ENCODE data around the gene PCSK1.

The PCSK1 gene

DNA sequence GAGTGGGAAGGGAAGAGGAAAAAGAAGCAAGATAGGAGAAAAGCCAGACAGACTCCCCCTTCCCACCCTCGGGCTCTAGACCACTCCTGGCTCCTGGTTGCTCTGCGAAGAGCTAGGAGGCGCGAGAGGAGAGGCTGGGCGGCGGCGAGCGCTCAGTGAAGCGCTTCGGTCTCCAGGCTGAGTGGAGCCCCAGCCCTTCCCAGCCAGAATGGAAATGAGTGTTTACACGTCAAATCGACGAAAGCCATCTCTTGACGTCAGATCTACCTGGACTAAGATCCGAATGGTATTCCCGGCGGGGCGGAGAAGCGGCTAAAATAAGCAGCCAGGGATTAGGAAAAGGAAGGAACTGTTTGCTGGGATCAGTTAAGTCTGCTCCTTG lies at the start of gene PCSK1:
TSS of gene PCSK1 (minus strand) at position 183 of the 382 bp plus-strand sequence. CDS start 206 bp downstream, outside the sequence.
- DNase-seq (ENCODE audit: low spot score), result no peak

DNA sequence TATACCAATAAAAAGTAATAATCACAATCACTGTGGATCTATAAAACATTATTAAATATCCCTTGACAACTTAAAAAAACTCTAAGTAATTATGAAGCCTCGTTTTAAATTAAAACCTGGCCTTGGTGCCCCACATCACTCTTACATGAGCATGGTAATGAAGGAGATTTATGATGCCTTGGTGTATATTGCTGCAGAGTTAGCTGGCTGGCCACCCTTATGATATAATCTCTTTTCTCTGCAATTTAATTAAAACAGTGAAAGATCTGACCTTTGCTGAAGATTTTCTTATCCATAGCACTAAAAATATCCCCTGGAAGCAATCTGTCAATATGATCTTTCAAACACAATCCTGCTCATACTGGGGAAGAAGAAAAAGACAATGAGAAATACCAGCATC lies 48.8 kb upstream of the PCSK1 start:
- no peak for DNase-seq (ENCODE audit: low spot score)

DNA sequence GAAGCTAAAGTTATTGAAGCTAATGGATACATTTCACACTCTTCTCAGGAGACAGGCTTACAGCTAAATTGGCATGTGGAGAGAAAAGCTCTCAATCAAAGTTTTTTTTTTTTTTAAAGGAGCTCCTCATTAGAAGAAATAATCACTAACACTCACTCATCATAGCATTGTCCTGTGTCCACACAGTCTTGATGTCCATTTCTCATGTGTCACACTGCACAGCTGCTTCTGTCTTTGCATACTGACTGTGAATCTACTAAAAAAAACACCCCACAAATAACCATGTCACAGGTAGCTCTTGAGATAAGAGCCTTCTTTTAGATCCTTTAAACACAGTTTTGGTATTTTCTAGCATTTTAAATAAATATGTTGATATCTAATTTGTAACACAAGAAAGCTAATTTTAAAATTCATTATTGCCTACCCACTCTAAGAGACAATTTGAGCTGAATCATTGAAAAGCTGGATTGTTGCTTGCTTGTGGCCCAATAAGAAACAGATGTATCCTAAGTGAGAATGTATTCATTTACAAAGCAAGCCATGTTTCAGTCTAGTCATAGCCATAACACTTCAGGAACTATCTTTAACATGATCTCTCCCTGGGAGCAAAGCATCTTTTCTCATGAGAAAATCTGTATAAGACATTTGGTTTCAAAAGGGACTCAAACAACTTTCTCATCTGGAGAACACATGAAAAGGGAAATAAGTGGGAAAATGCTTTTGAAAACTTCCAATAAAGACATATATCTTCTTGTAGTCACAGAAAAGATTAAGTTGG lies 48.1 kb upstream of the PCSK1 start:
- DNase-seq (ENCODE audit: low spot score), result no peak

DNA sequence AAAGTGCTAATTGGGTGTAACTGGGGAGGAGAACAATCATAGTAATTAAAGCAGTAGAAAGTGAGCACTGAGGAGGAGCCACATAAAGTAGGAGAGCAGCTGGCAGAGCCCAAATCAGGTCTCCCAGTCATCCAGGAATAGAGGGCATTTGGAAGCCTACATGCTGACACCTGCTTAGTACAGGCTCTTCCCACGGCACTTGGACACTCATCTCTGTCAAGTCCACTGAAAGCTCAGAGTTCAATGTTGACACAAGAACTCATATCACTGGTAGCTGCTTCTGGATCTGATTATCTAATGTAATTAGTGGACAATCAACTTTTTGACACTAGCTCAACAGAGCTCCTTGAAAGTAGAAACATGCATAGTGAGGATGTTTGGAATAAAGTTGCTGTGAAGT lies 45.9 kb upstream of the PCSK1 start:
- DNase-seq (ENCODE audit: low spot score), result no peak

DNA sequence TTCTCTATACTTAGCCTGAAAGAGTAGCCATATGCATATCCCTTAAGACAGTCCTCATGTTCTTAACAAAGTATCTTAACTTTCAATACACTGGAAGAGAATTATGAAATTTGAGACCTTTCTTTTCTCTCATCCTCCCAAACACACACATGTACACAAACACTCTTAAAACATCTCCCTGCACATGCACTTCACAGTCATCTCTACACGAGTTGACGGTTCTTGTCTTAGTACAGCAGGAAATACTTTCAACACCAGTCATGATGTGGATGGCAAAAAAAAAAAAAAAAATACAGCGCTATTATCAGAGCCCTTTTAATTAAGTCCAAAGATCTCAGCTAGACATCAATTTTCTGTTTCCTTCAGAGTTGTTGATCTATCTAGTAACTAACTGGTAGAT lies 43.6 kb upstream of the PCSK1 start:
- DNase-seq (ENCODE audit: low spot score), result peak; percentile 8

DNA sequence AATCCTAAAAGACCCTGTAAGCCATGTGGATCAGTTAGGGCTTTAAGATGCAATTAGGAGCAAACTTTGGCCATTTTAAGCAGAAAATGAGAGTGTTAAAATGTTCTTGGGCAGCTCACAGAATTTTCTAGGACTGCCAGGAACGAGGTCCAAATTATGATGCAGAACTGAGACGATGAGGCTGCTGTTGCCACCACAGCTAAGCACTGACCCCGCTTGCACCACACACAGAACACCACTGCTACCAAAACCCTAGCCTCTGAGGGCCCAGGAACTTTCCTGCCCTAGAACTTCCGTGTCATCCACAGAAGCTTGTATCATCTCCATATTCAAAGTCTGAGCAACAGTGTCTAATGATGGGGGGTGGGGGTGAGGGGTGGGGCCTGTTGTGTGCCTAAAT lies 41.0 kb upstream of the PCSK1 start:
- DNase-seq (ENCODE audit: low spot score), result no peak

DNA sequence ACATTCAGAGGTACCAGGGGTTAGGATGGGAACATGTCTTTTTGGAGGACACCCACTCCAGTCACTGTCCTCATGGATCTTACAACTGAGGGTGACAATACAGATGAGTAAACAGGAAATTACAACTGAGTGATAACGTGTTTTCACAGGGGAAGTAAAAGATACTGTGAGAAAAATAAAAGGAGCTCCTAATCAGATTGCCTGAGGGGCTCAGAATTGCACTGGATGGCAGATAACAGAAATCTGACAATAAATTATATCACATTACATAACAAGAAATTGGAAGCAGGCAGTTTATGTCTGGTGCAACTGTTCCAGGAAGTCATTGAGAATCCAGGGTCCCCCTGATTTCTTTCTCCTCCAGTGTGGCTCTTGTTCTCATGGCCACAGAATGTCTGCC lies 40.1 kb upstream of the PCSK1 start:
- no peak for DNase-seq (ENCODE audit: low spot score)

DNA sequence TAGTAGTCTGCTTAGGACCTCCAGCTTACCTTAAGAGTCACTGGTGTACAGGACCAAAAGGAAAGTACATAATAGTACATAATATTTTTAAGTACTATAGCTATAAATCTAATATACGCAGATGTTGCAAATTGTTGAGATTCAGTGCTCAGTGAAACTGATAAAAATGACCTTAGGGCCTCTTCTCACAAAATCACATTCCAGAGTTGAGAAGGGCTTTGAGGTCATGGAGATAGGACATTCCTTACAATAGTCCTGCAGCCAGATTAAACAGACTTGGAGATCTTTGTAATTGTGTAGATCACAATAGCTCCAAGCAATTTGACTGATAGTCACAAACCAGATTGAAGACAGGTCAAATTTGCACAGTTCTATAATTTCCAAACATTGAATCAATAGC lies 37.7 kb upstream of the PCSK1 start:
- no peak for DNase-seq (ENCODE audit: low spot score)

DNA sequence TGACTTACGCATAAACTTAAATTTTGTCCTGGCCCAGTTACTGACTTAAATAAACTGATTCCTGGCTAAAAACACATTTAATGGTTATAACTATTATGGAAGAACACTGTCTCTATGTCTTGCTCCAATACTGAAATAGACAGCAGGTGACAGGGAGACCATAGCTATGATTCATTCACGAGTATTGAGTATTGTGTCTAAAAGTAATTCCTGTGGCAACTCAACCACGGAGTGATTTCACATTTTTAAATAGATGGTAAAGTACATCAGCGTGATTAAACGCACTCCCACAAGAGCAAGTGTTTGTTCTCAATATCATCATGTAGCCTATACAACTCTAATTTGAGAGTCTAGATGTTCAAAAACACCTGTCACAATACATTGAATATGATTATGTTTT lies 35.9 kb upstream of the PCSK1 start:
- no peak for DNase-seq (ENCODE audit: low spot score)

DNA sequence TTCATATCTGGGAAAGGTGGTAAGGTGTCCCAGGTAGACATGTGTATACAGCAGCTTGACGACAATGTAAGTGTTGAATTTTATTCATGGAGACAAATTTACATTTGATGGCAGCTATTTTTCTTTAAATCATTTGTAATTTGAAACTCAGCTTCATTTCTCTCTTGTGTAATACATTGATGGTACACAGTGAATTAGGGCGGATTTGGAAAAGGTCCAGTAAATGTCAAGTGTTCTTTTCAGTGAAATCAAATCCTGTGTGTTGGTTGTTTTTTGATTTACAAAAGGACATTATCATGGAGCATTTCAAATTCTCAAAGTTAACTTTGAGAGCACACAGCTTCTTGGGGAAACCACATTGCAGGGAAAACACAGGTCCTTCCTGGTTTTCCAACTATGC lies 30.0 kb upstream of the PCSK1 start:
- DNase-seq (ENCODE audit: low spot score), result no peak

DNA sequence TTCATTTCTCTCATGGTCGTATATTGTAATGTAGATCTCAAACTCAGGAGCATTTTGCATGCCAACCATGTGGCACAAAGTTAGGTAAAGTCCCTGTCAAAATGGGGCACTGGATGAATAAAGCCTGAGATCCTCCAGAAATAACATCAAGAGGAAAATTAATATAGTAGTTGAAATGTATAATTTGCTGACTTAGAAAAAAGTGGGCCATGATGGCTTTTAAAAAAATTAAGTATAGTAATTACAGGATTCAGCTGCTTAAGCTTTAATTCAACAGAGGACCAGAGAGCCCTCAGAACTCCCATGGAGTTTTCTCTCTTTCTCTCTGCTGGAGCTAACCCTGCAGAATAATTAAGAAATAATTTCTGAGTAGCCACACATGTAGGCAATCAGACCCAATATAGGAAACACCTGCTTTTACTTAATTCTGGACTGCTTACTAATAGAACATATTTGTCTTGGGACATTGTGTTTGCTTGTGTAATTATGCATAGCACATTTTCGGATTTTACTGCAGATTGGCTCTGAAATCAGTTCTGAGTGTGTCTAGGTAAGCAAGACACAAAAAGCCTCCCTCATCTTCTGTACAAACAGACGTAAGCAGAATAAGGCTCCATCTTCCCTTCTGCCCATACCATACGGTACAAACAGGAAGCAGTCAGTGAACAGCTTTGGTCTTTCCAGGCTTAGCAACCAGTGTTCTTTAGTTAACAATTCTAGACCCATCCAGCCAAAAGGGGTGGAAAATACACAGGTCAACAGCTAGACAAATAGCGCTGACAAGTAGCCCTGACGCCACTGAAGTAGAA lies 26.5 kb upstream of the PCSK1 start:
- no peak for DNase-seq (ENCODE audit: low spot score)

DNA sequence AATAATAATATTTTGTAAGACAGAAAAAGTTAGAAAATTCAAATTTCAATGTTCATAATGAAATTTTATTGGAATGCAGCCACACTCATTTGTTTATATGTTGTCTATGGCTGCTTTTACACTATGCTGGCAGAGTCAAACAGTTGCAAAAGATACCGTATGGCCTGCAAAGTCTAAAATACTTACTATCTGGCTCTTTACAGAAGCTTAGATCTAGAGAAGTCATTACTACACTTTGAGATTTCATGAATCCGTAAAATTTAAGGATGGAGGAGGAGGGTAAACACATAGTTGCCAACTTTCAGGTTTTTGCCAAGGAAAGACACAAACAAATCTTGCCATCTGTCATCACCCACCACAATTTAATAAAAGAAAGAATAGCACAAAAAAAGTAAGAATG lies 25.1 kb upstream of the PCSK1 start:
- DNase-seq (ENCODE audit: low spot score), result no peak

DNA sequence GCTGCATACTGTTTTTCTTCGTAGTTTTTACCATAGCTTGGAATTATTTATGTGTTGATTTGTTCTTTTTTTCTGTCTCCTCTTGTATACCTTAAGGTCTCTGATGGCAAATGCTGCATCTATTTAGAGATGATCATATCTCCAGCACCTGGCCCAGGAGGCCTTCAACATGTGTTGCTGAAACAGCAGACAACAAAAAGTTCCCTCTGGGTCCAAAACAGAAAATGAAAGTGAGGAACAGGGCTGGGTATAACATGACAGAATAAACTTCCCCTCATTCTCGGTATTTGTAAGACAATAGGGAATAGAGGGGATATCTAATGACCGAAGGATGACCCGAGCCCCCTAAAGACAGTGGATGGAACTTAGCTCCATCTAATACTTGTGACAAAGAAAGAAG lies 22.7 kb upstream of the PCSK1 start:
- DNase-seq (ENCODE audit: low spot score), result no peak

DNA sequence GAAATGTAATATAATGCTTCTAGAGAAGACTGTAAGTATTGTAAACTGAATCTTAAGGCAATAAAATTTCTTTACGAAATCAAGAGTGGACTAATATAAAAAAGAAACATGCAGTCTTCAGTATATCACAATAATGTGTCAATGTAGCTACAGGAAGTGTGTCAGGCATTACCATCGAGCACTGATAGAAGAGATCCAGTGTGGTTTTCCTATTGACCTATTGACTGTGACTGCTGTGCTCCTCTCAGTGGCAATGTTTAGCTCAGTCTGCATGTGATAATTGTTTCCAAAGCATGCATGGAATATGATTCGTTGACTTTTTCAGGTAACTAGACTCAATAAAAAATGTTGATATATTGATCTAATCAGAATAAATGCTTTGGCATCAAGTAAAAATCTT lies 20.3 kb upstream of the PCSK1 start:
- DNase-seq (ENCODE audit: low spot score), result no peak

DNA sequence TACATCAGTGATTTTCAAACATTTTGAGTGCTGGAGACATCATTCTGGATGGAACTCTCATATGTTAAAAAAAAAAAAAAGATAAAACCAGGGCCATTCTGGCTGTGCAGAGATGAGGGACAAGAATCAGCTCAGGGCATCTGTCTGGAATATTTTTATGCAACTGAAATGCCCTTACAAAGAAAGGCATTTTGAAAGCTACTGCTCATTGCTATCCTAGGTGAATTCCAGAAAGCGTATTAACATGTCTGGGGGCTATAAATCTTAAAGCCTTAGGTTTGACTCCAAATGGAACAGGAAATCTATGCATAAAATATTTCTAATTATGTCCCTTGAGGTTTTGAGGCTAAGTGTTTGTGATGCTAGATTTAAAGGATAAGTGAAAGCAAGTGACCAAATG lies 14.9 kb upstream of the PCSK1 start:
- DNase-seq (ENCODE audit: low spot score), result no peak

DNA sequence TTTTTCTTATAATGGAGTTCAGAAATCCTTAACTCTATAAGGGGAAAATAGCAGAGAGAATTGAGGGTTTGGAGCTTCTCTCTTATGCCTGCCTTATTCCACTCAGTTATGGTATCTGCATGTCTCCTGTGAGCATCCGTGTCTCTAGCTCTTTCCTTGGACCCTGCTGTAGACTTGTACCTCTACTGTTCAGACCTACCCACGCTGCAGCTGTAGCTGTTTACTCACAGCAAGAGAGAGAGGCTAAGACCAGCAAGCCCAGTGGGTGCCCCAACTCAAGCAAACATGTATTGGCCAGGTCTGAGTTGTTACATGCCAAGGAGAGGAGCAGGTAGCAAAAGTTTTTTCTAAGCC lies 7.1 kb upstream of the PCSK1 start:
- DNase-seq (ENCODE audit: low spot score), result no peak

DNA sequence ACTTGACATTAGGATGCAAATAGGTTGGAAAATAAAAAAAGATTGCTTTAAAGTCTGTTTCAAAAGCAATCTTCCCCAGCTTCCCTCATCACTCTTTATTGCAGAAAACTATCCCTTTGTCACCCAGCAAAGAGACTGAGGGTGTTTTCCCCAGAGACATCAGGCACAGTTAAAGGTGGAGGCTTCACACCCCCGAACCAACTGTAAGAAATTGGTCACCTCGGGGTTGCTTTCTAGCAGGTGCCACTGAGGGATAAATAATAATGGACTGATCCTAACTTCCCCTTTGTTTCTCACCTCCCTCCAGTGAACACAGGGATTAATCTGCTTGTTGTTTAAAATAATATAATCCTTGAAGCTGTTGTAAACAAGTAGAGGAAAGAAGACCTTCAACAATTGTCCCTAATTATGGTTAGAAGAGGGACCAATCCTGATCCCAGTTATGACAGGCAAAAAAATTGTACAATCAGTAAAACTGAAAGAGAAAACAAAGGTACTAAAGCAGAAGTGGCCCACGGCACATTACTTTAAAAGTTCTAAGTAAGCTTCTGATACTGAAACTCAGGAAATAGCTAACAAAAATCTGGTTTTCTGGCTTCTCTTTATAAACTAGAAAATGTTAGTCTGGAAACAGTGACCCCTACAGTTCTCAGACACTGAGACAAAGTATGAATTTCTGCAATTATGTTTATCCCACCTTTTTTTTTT lies 6.6 kb upstream of the PCSK1 start:
- DNase-seq (ENCODE audit: low spot score), result no peak

DNA sequence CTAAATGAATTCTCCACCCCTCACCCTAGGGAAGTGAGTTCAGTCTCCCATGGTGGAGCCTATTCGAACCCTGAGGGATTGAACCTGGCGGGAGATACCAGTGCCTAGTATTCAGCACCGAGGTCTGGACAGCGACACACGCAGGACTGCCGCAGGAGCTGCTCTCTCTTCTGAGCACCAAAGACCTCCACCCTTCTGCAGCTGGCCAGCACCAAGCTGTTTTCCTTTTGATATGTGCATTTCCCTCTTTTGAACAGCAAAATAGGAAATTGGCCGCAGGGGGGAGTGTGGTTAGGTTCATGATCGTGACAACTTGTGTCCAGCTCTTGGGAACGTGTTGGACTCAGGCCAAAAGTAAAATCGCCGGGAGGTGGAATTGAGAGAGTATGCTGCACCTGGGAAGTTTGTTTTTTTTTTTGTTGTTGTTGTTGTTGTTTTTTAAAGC lies 1.2 kb upstream of the PCSK1 start:
- DNase-seq (ENCODE audit: low spot score), result peak; percentile 67

DNA sequence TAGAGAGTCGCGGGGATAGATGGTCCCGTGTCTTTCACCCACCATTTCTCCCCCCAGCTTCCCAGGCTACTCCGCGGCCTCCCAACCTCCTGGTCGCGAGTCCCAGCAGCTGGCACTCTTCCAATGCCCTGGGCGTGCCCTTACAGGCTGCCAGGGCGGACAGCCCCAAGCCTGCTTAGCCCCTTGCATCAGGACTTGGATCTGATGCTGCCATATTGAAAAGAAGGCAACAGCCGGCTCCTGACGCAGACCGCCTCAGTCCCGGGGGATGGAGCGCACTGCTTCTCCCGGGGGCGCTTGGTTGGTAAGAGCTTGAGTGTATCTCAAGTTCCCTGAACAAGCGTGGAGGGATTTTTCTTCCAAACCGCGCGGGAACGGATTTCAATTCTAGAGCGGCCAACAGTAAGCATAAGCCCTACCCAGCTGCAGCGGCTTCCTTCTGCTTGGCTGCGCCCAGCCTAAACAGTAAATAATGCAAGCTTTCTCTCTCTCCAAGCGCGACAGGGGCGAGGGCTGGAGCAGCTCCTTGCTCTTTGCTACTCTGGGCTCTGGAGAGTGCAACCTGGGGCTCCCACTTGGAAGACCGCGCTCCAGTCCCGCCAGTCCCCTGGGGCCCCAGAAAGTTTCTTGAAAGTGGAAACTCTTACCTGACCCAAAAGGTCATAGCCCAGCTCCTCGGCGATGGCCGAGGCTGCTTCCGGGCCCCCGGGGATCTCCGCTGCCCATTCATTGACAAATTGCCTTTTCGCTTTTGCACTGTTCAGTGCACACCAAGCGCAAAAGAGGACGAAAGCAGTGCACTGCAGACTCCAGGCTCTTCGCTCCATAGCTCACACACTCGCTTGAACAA lies 607 bp downstream of the PCSK1 start:
- DNase-seq (ENCODE audit: low spot score), result no peak

DNA sequence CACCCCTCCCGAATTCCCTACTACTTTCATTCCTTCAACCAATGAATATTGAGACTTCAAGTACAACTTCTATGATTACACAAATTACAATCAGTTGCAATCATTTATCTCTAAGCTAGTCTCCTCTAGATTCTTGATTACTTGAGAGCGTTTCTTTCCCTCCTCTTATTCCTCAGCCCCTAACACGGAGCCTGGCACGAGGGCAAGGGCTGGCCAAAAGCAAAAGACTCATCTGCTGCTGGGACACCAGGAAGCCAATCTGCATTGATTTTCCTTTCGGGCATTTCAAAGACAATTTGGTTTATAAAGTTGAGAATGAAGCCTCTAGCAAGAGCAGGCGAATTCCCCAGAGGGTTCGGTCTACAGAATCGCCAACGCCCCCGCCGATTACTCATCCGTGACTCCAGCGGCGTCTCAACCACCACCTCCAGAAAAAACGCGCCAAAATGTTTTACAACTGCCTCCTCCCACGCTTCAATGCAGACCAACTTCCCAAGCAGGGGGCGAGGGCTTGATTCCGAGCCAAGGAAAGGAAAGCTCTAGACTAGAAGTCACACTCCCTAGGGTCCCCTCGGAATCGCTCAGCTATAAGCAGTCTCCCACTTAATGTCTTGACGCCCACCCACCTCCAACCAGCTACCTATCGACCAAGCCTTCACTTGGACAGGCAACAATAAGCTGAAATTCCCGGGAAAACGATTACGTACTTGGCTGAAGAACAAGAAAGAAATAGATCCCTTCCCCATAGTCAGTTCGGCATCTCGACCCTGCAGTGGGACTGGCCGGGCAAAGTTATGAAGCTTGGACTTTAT lies 1.5 kb downstream of the PCSK1 start:
- no peak for DNase-seq (ENCODE audit: low spot score)

DNA sequence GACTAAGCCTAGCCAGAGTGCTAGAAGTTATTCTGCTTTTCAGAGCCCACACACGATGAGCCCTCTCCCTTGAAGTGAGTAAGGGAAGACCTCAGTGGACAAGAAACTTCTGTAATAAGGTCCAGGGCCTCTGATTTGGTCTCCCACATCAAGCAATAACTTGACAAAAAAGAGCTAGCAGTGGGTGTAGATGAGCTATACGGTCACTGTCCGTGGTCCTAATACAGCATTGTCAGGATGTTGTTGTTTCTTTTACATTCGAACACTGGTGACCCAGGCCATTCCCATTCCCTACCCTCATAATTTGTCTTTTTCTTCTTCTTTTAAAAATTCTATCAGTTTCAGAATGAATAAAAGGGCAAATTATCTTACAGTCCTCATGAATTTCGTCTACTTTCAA lies 5.2 kb downstream of the PCSK1 start:
- no peak for DNase-seq (ENCODE audit: low spot score)
